Activated naive CD8-positive, alpha-beta T cell treated with anti-CD3 and anti-CD28 coated beads, Interleukin-2, amount 50 U/mL, for 24 hours (primary cell): ENCODE measurements around the gene PPP2R2B.

Experiments
- ATAC-seq: fragments of 150-1000 bp; cut with Tn5 transposase; one replicate; pipeline ENCODE4 v1.10.0; 2021
- DNase-seq: peaks from one replicate; pipeline ENCODE4 v3.0.0; 2021
- H3K27ac Mint-ChIP-seq: one replicate; pipeline ENCODE4 v1.8.0; 2021; ENCODE audit warnings: mild to moderate bottlenecking, mixed read lengths
- H3K27me3 Mint-ChIP-seq: one replicate; pipeline ENCODE4 v1.8.0; 2021; ENCODE audit warnings: mixed read lengths
- H3K36me3 Mint-ChIP-seq: one replicate; pipeline ENCODE4 v1.8.0; 2021; ENCODE audit warnings: low read depth, mixed read lengths
- H3K4me1 Mint-ChIP-seq: one replicate; pipeline ENCODE4 v1.8.0; 2021; ENCODE audit warnings: mixed read lengths
- H3K4me3 Mint-ChIP-seq: one replicate; pipeline ENCODE4 v1.8.0; 2021; ENCODE audit warnings: mild to moderate bottlenecking, moderate library complexity, mixed read lengths
- H3K9me3 Mint-ChIP-seq: one replicate; pipeline ENCODE4 v1.8.0; 2021; ENCODE audit warnings: mixed read lengths

Gene PPP2R2B

DNA sequence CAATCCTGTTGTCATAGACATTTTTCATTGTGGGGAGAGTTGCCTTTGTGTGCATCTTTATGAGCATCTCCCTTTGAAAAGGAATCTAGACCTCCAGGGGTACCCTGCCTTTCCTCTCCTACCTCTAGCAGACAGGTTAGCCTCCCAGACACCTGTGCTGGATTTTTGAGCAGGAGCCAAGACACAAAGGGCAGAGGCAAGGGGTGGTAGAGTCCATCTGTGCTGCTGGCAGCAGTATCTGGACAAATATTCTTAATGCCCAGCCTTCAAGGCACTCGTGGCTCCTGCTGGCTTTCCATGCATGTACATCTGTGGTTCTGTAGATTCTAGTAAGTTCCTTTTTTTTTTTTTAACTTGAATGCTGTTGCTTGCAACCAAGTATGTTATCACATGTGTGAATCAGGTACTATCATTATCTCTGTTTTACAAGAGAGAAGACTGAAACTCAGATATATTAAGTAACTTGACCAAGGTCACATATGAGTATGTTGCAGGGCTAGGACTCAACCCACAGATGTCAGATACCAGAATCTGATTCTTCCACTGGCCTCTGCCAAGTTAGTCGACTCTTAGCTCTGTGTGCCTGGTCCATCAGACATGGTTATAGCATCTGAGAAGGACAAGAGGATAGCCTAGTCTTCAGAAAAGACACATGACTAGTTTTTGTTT is 329.6 kb downstream of the PPP2R2B start:
- no peak overlapping the region for H3K27ac Mint-ChIP-seq
- H3K36me3 Mint-ChIP-seq, result no peaks in the 10 kb centered on the region
- H3K9me3 Mint-ChIP-seq, result no peaks in the 10 kb centered on the region
- ATAC-seq, result no peak
- H3K4me3 Mint-ChIP-seq, result no peak overlapping the region
- no peaks in the 10 kb centered on the region for H3K27me3 Mint-ChIP-seq
- DNase-seq, result no peak
- no peaks in the 10 kb centered on the region for H3K4me1 Mint-ChIP-seq

DNA sequence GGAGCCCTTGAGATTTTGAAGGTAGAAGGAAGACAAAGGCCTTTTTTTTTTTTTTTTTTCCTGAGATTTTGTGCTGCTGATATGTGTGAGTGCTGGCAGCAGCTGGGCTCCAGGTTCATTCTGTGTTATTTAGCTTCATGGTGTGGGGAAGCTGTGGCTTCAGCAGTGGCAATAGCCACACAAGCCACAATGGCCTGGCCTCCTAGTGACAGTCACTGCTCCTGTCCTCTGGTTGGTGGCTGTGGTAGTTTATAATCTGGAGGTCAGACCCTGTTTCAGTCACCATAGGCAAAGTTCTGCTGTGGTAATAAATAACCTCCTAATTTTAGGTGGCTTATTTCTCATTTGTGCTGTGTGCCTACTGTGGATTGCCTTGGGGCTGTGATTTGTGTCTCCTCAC is 334.3 kb downstream of the PPP2R2B start:
- DNase-seq, result no peak

DNA sequence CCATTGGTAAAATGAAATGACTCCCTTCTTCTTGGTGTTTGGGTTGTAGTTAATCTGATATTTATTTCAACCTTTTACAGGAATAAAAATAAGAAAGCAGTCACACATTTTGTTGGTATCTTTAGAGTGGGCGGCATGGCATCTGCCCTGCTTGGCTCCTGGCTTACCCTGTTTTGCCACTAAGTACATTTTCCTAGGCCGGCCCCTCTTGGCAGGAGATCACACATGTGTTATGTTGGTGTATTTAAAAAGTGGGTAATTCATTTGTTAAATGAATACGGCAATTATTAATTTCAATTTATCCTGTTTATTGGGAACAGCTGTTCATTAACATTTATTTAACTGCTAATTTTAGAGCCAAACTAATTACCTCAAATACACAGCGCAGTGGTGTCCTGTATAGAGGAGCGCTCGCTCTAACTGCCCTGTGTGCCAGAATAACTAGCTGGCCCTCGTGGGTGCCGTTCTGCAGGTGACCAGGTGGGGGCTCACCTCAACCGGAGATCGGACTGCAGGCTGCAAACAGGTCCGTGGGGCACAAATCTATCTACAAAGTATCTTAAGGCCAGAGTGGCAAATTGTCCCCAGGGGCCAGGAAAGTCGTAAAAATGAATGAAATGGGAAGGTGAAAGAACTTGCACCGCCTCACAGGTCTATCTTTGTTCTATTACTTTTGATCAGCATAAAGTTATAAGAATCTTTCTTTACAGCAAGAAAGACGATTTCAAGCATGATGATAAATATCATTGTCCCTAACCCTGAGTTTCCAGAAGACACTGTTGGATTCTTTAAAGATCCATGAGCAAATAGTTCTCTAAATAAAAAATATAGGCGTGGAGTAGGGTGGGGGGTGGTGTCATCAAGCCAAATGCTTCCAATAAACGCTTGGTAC is 336.4 kb downstream of the PPP2R2B start:
- Mint-ChIP-seq H3K36me3 (no peaks in the 10 kb centered on the region), H3K4me1 (no peaks in the 10 kb centered on the region), H3K27me3 (peaks cover 3% of the 10 kb centered on the region), H3K9me3 (no peaks in the 10 kb centered on the region), H3K4me3 (no peak overlapping the region), H3K27ac (no peak overlapping the region)
- DNase-seq (peak; percentile 76), ATAC-seq (peak; percentile 89)

More for the DNA sequence above, 334.3 kb downstream of the PPP2R2B start:
- peaks cover 3% of the 10 kb centered on the region for H3K27me3 Mint-ChIP-seq
- H3K4me3 Mint-ChIP-seq, result no peak overlapping the region
- H3K27ac Mint-ChIP-seq, result no peak overlapping the region
- no peak for ATAC-seq
- no peaks in the 10 kb centered on the region for H3K4me1 Mint-ChIP-seq
- no peaks in the 10 kb centered on the region for H3K9me3 Mint-ChIP-seq
- H3K36me3 Mint-ChIP-seq, result no peaks in the 10 kb centered on the region

DNA sequence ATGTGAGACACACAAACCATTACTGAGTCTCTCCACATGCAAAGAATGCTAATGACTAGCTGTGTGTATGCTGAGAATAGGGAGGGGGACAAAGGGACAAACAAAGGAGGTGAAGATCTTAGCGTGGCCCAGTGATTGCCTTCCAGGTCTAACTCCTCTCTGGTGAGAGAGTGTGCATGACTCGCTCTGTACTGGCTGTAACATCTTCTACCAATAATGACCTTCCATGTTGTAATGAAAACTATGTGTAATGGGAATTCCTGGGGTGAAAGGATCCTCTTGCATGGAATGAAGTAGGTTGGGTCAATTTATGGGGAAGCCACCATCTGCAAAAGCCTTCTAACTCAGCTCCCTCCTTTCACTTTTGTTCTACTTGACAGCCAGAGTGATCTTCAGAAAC is 338.1 kb downstream of the PPP2R2B start:
- no peak overlapping the region for H3K4me3 Mint-ChIP-seq
- no peaks in the 10 kb centered on the region for H3K4me1 Mint-ChIP-seq
- no peaks in the 10 kb centered on the region for H3K36me3 Mint-ChIP-seq
- DNase-seq, result no peak
- H3K9me3 Mint-ChIP-seq, result no peaks in the 10 kb centered on the region
- no peak for ATAC-seq
- peaks cover 3% of the 10 kb centered on the region for H3K27me3 Mint-ChIP-seq
- H3K27ac Mint-ChIP-seq, result no peak overlapping the region

DNA sequence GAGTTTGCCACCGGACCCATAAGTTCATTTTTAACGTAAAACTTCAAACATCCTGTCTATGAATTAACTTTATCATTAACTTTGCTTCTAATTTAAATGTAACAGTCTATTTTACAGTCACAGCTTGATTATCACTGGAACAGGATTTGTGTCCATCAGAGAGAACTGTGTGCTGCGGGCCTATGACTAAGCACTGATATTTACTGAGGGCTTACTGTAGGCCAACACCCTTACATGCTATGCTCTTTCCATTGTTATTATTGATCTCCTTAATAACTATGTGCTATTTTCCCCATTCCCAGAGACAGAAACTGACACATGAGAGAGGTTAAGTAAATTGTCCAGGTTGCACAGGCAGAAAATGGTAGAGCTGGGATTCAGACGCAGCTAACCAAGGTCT is 338.6 kb downstream of the PPP2R2B start:
- Mint-ChIP-seq H3K9me3 (no peaks in the 10 kb centered on the region), H3K27me3 (peaks cover 3% of the 10 kb centered on the region), H3K27ac (no peak overlapping the region), H3K4me3 (no peak overlapping the region), H3K36me3 (no peaks in the 10 kb centered on the region), H3K4me1 (no peaks in the 10 kb centered on the region)
- no peak for DNase-seq
- no peak for ATAC-seq

DNA sequence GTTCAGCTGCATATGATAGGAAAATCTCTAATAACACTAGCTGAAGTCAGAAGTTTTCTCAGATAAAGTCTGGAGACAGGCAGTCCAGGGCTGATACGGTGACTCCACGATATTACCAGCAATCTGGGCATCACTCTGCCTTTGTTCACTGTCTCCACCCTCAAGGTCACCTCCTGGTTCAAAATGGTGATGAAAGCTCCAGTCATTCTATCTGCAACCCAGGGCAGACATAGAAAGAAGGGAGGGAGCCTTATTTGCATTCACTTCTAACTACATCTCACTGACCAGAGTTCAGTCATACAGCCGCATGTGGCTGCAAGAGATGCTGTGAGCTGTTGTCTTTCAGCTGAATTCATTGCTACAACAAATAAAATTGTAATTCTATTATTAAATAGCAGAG is 340.1 kb downstream of the PPP2R2B start:
- Mint-ChIP-seq H3K27me3 (peaks cover 3% of the 10 kb centered on the region), H3K27ac (no peak overlapping the region), H3K36me3 (no peaks in the 10 kb centered on the region), H3K9me3 (no peaks in the 10 kb centered on the region), H3K4me1 (peaks cover under 1% of the 10 kb centered on the region), H3K4me3 (no peak overlapping the region)
- DNase-seq, result no peak
- ATAC-seq, result no peak

DNA sequence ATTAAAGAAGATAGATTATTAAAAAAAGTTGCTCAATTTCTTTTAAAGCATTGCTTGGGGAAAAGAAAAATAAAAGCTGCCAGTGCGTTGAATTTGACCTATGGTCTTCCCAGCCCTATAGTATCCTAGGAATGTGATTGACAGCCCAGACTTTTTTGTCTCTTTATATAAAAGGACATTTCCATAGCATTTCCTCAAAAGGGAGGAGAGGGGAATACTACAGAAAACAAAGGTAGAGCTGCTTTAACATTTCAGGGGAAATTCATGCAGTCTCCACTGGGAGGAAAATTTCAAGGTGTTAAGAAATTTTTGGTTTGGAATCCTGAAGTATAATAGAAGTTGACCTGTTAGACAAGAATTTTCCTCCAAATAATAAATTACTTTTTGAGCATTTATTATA is 344.7 kb downstream of the PPP2R2B start:
- no peak for ATAC-seq
- Mint-ChIP-seq H3K36me3 (no peaks in the 10 kb centered on the region), H3K4me3 (no peak overlapping the region), H3K27me3 (no peaks in the 10 kb centered on the region), H3K27ac (no peak overlapping the region), H3K9me3 (no peaks in the 10 kb centered on the region), H3K4me1 (peaks cover 2% of the 10 kb centered on the region)
- no peak for DNase-seq

DNA sequence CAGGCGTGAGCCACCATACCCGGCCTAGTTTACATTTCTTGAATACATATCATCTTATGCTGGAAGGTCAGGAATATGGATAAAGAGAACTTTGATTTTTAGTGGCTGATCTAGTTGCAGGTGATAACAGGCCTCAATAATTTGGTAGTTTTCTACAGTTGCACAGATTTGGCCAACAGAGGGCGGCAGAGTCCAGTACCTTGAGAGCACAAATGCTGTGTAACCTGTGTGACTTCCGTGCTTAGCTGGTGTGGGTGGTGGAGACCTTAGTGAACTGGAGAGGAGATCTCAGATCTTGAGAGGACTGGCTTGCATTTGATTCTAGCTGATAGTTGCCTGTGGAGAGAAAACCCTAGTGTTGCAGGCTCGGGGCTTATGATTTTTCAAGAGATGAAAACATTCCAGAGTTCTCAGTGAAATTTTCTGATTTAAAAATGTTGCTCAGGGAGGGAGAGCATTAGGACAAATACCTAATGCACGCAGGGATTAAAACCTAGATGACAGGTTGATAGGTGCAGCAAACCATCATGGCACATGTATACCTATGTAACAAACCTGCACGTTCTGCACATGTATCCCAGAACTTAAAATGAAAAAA is 345.2 kb downstream of the PPP2R2B start:
- DNase-seq (peak; percentile 79), ATAC-seq (peak; percentile 97)
- Mint-ChIP-seq H3K36me3 (no peaks in the 10 kb centered on the region), H3K27ac (no peak overlapping the region), H3K4me3 (no peak overlapping the region), H3K4me1 (peaks cover 2% of the 10 kb centered on the region), H3K9me3 (no peaks in the 10 kb centered on the region), H3K27me3 (no peaks in the 10 kb centered on the region)
